HL-60 (cell line): ENCODE results near the gene SART3.

Experiments
- DNase-seq, 2 experiments: peaks; one replicate each; pipeline ENCODE4 v3.0.0-alpha.2; 2010 to 2020; ENCODE audit warnings: low read depth in 1 of 2, low spot score in 1 of 2
- H3K27ac ChIP-seq: fragments of 250-450 bp; sonication (Bioruptor Pico); replicated peaks from 2 replicates; pipeline ENCODE4 v1.5.1; 2020; ENCODE audit warnings: mild to moderate bottlenecking, moderate library complexity
- H3K27me3 ChIP-seq: fragments of 250-450 bp; sonication (Bioruptor Pico); 2 replicates; pipeline ENCODE4 v1.5.1; 2021; ENCODE audit warnings: mild to moderate bottlenecking, moderate library complexity; ENCODE audit not compliant: insufficient read depth, poor library complexity, severe bottlenecking
- H3K4me3 ChIP-seq: replicated peaks from 2 replicates; pipeline ENCODE4 v1.5.1; 2011; ENCODE audit warnings: mild to moderate bottlenecking, control low read depth, low read length; ENCODE audit not compliant: insufficient read depth
- CTCF ChIP-seq: IDR thresholded peaks from one replicate; pipeline ENCODE4 v1.5.1; 2011; ENCODE audit warnings: low read length, control low read depth, inconsistent platforms; ENCODE audit not compliant: insufficient read depth
- GABPA ChIP-seq: IDR thresholded peaks from 2 replicates; pipeline ENCODE4 v1.6.1; 2012; ENCODE audit warnings: low read depth
- POLR2AphosphoS5 ChIP-seq: IDR thresholded peaks from 2 replicates; pipeline ENCODE4 v1.6.1; 2012; ENCODE audit warnings: low read depth
- SPI1 ChIP-seq: IDR thresholded peaks from 2 replicates; pipeline ENCODE4 v1.6.1; 2012; ENCODE audit warnings: low read depth, mild to moderate bottlenecking, borderline replicate concordance
- TF ChIP-seq, protein P1 (sequence below): IDR thresholded peaks from 2 replicates; pipeline ENCODE4 v1.6.1; 2012; ENCODE audit warnings: low read depth; ENCODE audit not compliant: insufficient replicate concordance

Gene SART3

GRCh38 chr12:108563804-108564151, 2.8 kb upstream of the SART3 start:
- H3K27ac ChIP-seq = no peak overlapping the region
- DNase-seq = no peak
- no peak overlapping the region for H3K4me3 ChIP-seq
- no peaks in the 10 kb centered on the region for H3K27me3 ChIP-seq
- TF ChIP-seq, protein P1, sequence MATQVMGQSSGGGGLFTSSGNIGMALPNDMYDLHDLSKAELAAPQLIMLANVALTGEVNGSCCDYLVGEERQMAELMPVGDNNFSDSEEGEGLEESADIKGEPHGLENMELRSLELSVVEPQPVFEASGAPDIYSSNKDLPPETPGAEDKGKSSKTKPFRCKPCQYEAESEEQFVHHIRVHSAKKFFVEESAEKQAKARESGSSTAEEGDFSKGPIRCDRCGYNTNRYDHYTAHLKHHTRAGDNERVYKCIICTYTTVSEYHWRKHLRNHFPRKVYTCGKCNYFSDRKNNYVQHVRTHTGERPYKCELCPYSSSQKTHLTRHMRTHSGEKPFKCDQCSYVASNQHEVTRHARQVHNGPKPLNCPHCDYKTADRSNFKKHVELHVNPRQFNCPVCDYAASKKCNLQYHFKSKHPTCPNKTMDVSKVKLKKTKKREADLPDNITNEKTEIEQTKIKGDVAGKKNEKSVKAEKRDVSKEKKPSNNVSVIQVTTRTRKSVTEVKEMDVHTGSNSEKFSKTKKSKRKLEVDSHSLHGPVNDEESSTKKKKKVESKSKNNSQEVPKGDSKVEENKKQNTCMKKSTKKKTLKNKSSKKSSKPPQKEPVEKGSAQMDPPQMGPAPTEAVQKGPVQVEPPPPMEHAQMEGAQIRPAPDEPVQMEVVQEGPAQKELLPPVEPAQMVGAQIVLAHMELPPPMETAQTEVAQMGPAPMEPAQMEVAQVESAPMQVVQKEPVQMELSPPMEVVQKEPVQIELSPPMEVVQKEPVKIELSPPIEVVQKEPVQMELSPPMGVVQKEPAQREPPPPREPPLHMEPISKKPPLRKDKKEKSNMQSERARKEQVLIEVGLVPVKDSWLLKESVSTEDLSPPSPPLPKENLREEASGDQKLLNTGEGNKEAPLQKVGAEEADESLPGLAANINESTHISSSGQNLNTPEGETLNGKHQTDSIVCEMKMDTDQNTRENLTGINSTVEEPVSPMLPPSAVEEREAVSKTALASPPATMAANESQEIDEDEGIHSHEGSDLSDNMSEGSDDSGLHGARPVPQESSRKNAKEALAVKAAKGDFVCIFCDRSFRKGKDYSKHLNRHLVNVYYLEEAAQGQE = no peak

- TF ChIP-seq CTCF (peak; percentile 83), POLR2AphosphoS5 (no peak)
- peak overlapping the region; percentile 93 for H3K4me3 ChIP-seq
- H3K27me3 ChIP-seq = no peaks in the 10 kb centered on the region
- H3K27ac ChIP-seq = peak overlapping the region; percentile 77
- DNase-seq = peak; percentile 57 to 91
Observed at GRCh38 chr12:108563136-108563803, 2.3 kb upstream of the SART3 start.

DNA sequence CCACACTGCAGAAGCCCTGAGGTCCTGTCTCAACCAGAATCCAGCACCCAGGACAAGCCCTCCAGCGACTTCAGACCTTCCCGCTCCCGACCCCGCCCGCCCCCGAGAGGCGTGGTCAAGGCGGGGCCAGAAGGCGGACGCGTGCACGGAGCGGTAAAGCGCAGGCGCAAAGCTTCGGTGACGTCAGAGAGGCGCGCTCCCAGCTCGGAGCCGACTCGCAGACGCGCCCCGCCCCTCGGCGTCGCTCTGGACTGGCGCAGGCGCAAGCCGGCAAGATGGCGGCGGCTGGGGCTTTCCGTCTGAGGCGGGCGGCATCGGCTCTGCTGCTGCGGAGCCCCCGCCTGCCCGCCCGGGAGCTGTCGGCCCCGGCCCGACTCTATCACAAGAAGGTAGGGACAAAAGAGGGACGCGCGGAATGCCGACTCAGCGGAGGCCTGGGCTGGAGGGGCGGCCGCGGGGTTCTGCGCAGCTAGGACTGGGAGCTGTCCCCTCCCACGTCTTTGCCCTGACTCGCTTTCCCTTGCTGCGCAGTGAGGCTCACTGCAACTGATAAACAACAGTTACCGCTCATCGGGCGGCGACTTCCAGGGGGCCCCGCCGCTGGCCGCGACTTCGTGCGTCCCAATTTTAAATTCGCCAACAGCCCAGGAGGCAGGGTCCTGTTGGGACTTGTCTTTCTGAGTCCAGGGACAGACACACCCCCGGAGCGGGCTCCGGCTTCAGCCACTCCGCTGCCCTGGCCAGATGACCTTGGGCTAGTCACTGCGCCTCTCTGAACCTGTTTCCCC, 1.6 kb upstream of the SART3 start, which contains the start of gene ISCU:
Gene ISCU (plus strand): TSS at position 249 of the 788 bp plus-strand sequence. CDS start 27 bp downstream, at position 276.
- H3K27ac ChIP-seq = peak within 1 kb of the TSS; percentile 98
- peak within 1 kb of the TSS; percentile 93 for H3K4me3 ChIP-seq
- peak; percentile 96 for DNase-seq
- TF ChIP-seq CTCF = no peak
- TF ChIP-seq, protein P1 = peak; percentile 49
- TF ChIP-seq GABPA = no peak
- TF ChIP-seq POLR2AphosphoS5 = peak; percentile 38; the same call in 1 of the 2 replicates
- no peak for TF ChIP-seq SPI1
- H3K27me3 ChIP-seq = no peaks in the 10 kb centered on the region

- peak overlapping the region; percentile 58 for H3K4me3 ChIP-seq
- DNase-seq = no peak
- peak overlapping the region; percentile 98 for H3K27ac ChIP-seq
- TF ChIP-seq GABPA (no peak), SPI1 (no peak), POLR2AphosphoS5 (no peak), CTCF (no peak)
- TF ChIP-seq, protein P1 = no peak
- H3K27me3 ChIP-seq = no peaks in the 10 kb centered on the region
Observed at GRCh38 chr12:108561852-108562347, 927 bp upstream of the SART3 start.
